ENCODE results near the gene ULK1.

Gene ULK1

GRCh38 chr12:131865180-131865875, 29.1 kb upstream of the ULK1 start:
- ATAC-seq (ENCODE audit: low read depth) (peak; percentile 80), DNase-seq (ENCODE audit: low spot score) (no peak)
- no peak for TF ChIP-seq CTCF (IDR thresholded peaks at IDR 0.05; ENCODE audit: poor library complexity, severe bottlenecking)
- Histone ChIP-seq H3K4me1 (ENCODE audit: insufficient read depth, poor library complexity, severe bottlenecking) (peaks cover 21% of the 10 kb centered on the region), H3K36me3 (ENCODE audit: low read depth) (no peaks in the 10 kb centered on the region), H3K27ac (ENCODE audit: poor library complexity, severe bottlenecking) (peak overlapping the region; percentile 4), H3K9me3 (ENCODE audit: severe bottlenecking) (no peaks in the 10 kb centered on the region), H3K4me3 (ENCODE audit: severe bottlenecking) (no peak overlapping the region), H3K27me3 (ENCODE audit: insufficient read depth, poor library complexity, severe bottlenecking) (no peaks in the 10 kb centered on the region)

DNA sequence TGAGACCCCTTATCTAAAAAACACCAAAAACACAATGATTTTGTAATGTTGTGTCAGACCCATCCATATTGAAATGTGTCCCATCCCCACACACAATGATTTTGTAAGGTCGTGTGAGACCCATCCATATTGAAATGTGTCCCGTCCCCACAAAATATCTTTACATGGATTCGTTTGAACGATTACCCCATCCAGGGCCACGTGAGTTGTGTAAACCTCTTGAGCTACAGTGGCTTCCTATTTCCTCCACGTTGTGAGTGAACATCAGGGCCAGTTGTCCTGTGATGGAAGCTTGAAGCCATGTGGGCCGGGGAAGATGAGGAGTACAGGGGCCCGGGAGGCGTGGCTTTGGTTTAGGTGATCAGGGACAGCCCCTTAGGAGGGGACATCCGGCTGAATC, 27.0 kb upstream of the ULK1 start:
- Histone ChIP-seq H3K27ac (ENCODE audit: poor library complexity, severe bottlenecking) (no peak overlapping the region), H3K36me3 (ENCODE audit: low read depth) (no peaks in the 10 kb centered on the region), H3K27me3 (ENCODE audit: insufficient read depth, poor library complexity, severe bottlenecking) (no peaks in the 10 kb centered on the region), H3K4me1 (ENCODE audit: insufficient read depth, poor library complexity, severe bottlenecking) (peaks cover 14% of the 10 kb centered on the region), H3K9me3 (ENCODE audit: severe bottlenecking) (no peaks in the 10 kb centered on the region), H3K4me3 (ENCODE audit: severe bottlenecking) (no peak overlapping the region)
- no peak for TF ChIP-seq CTCF (IDR thresholded peaks at IDR 0.05; ENCODE audit: poor library complexity, severe bottlenecking)
- ATAC-seq (ENCODE audit: low read depth) (no peak), DNase-seq (ENCODE audit: low spot score) (no peak)

GRCh38 chr12:131867891-131868675, 26.3 kb upstream of the ULK1 start:
- Histone ChIP-seq H3K4me3 (ENCODE audit: severe bottlenecking) (no peak overlapping the region), H3K9me3 (ENCODE audit: severe bottlenecking) (no peaks in the 10 kb centered on the region), H3K27ac (ENCODE audit: poor library complexity, severe bottlenecking) (no peak overlapping the region), H3K36me3 (ENCODE audit: low read depth) (no peaks in the 10 kb centered on the region), H3K4me1 (ENCODE audit: insufficient read depth, poor library complexity, severe bottlenecking) (peaks cover 17% of the 10 kb centered on the region), H3K27me3 (ENCODE audit: insufficient read depth, poor library complexity, severe bottlenecking) (no peaks in the 10 kb centered on the region)
- DNase-seq (ENCODE audit: low spot score) (no peak), ATAC-seq (ENCODE audit: low read depth) (no peak)
- TF ChIP-seq CTCF (IDR thresholded peaks at IDR 0.05; ENCODE audit: poor library complexity, severe bottlenecking), result no peak

DNA sequence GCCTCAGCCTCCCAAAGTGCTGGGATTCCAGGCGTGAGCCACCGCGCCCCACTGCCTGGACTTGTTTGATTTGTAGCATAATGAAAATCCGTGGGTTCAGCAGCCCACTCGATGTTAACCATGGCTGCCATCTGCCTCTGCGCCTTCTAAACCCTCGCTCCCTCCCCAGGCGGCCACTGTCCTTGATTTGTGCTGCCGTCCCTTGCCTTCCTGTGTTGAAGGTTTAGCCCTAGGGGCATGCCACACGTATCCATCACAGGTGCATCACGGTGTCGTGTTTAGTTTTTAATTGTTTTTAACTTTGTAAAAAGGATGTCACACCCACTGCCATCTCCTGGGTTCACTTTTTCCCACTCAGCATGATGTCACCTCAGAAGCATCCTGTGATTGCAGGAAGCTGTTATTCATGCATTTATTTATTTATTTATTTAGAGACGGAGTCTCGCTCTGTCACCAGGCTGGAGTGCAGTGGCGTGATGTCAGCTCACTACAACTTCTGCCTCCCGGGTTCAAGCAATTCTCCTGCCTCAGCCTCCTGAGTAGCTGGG, 24.5 kb upstream of the ULK1 start:
- Histone ChIP-seq H3K27ac (ENCODE audit: poor library complexity, severe bottlenecking) (no peak overlapping the region), H3K27me3 (ENCODE audit: insufficient read depth, poor library complexity, severe bottlenecking) (no peaks in the 10 kb centered on the region), H3K4me3 (ENCODE audit: severe bottlenecking) (no peak overlapping the region), H3K9me3 (ENCODE audit: severe bottlenecking) (no peaks in the 10 kb centered on the region), H3K36me3 (ENCODE audit: low read depth) (no peaks in the 10 kb centered on the region), H3K4me1 (ENCODE audit: insufficient read depth, poor library complexity, severe bottlenecking) (peaks cover 14% of the 10 kb centered on the region)
- DNase-seq (ENCODE audit: low spot score) (no peak), ATAC-seq (ENCODE audit: low read depth) (0 out of 3 replicates have a peak, but pooled peaks have one; percentile 20)
- no peak for TF ChIP-seq CTCF (IDR thresholded peaks at IDR 0.05; ENCODE audit: poor library complexity, severe bottlenecking)
